COR-L47 (cell line): ENCODE data around the gene ZNF709.
A peak's percentile ranks its signal among the peaks of the same experiment; 100 is the strongest.
"Not testable (repeated sequence)": the region's sequence is repeated elsewhere in the genome, so short reads cannot be mapped to it uniquely, and the experiment has no call there.

Experiments used
- DNase-seq: peaks from one replicate; lab custom pipeline; 2025; lab: John Stamatoyannopoulos, UW

The ZNF709 gene

DNA sequence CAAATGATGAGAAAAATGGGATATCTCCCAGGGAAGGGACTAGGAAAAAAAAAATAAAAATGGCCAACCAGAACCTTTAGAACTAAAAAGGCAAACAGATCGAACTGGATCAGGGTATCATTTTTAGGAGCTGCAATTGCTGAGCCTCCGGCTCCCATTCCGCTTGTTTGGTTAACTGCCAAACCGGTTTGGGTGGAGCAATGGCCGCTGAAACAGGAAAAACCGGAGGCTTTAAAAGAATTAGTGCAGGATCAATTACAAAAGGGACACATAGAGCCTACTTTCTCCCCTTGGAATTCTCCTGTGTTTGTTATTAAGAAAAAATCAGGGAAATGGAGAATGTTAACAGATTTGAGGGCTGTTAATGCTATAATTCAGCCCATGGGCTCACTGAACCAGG is 31.1 kb downstream of the ZNF709 start:
- no peak for DNase-seq

DNA sequence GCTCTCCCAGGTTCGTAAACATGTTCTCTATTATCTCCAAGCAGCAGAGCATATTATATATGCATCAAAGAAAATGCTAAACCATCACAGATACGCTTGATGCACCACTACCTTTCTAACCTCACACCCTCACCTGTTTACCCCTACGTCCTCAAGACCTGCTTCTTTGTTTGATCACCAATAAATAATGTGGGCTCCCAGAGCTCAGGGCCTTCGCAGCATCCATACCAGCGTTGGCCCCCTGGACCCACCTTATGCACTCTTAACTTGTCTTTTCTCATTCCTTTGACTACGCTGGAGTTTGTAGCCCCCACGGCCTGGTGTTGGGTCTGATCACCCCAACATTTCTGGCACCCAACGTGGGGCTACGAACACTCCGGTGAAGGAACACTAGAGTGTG is 33.8 kb downstream of the ZNF709 start:
- no peak for DNase-seq

GRCh38 chr19:12448808-12449207 is 35.8 kb downstream of the ZNF709 start:
- no peak for DNase-seq

DNA sequence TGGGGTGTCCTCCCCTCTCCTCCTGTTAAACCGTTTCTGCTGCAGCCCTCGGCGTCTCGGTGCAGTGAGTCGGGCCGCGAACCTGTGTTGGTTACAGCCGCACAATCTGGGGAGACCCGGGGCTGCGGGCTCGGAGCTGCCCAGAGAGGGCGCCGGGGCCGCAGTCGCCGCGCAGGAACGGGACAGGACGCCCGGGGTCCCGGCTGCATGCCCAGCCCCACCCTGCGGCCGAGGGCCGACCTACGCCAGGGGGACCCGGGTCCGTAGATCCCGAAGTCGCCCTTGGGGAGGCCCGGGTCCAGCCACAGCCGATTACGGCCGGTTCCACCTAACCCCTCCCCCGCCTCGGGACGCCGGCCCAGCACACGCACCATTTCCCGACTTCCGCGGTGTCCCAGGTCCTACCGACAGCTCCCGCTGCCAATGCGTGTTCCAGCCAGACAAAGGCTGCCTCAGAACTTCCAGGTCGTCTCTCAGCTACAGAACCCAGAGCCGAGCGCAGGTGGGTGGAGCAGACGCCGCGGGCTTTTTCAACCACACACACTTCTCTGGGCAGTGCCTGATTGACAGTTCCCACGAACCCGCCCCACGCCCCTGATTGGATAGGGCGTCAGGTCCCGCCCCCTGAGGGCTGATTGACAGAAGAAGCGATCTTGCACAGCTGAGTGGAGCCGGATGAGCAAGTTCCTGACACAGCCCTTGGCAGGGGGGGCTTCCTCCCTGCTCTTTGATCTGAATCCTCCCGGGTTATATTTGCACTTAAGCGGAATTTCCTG is 43.9 kb downstream of the ZNF709 start, which contains the start of gene ZNF443:
ZNF443 (minus strand) TSS at position 481 of the 776 bp plus-strand sequence; CDS start at position 374, 107 bp downstream.
- DNase-seq: peak; percentile 94

DNA sequence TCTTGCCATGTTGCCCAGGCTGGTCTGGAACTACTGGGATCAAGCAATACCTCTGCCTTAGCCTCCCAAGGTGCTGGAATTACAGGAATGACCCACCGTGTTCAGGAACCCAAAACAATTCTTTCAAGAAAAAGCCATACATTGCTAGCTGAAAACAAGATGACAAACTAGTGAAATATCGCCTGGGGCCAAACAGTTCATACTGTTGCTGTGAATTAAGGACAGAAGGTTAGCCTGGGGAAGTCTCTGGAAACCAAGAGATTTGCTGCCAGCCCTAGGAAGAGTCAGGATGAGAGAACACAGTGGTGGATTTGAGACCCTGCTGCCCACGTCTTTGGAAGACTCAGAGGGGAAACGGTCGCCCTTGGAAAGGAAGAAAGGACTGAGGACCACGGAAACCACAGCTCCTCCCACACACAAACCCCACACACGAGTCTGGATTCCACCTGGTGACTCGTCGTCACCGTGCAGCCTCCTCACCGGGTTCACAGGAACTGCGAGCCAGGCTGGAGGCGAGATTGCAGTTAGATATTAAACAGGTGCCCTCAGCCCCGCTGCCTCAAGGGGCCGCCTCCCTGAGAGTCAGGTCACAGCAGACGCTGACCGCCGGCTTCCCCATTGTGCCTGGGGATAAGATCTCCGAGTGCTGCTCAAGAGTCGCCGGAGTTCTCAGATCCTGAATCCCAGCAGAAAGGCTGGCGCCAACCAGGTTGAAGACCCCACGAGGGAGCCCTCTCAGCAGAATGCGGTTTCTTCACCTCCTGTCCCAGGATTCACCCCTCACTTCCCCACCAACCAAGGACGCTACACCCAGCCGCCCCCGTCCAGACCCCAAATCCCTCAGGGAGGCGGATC is 44.7 kb downstream of the ZNF709 start:
- DNase-seq: not testable (repeated sequence)

DNA sequence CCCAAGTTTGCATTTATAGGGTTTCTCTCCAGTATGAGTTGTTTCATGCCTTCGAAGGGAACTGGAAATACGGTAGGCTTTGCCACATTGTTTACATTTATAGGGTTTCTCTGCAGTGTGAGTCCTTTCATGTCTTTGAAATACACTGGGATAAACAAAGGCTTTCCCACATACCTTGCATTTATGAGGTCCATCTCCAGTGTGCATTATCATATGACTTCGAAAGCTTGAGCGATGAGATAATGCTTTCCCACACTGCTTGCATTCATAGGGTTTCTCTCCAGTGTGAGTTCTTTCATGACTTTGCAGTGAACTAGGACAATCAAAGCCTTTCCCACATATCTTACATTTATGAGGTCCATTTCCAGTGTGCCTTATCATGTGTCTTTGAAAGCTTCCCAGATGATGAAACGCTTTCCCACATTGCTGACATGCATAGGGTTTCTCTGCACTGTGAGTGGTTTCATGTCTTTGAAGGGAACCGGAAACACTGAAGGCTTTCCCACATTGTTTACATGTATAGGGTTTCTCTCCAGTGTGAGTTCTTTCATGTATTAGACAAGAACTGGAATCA is 53.8 kb downstream of the ZNF709 start:
- DNase-seq: not testable (repeated sequence)

DNA sequence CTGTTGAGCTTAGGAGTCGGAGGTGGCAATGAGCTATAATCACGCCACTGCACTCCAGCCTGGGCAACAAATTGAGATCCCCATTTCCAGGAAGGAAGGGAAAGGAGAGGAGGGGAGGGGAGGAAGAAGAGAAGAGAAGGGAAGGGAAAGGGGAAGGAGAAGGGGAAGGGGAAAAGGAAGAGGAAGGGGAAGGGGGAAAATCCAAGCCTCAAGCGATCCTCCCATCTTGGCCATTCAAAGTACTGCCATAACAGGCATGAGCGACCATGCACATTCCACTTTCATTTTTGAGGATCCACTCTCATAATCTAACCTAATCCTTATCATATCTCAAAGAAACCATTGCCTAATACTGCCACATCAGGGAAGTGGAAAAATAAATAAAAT is 58.7 kb downstream of the ZNF709 start:
- DNase-seq: no peak

- DNase-seq: no peak
Observed at GRCh38 chr19:12425236-12425887, 59.3 kb downstream of the ZNF709 start.

- DNase-seq: not testable (repeated sequence)
Observed at GRCh38 chr19:12417273-12417672, 67.3 kb downstream of the ZNF709 start.

GRCh38 chr19:12411893-12412292 is 72.7 kb downstream of the ZNF709 start:
- no peak for DNase-seq
